M059J (cell line): Measurements from ENCODE around the gene VPS13A. TPM values are rescaled to one million over a fixed set of nuclear protein-coding genes. Genes with fewer than 3 reads are reported as not detected.
"Not testable (repeated sequence)": the region's sequence is repeated elsewhere in the genome, so short reads cannot be mapped to it uniquely, and the experiment has no call there.

Source experiments
- DNase-seq: peaks from one replicate; pipeline ENCODE4 v3.0.0-alpha.2; 2012; ENCODE audit warnings: low read depth
- total RNA-seq: library from RNA; depleted of rRNA; stranded (reverse); fragments of >200 nt; shearing (Covaris generic); gene quantifications from 2 replicates; pipeline ENCODE4 v1.2.3, GENCODE V29; 2014

The VPS13A gene
- total RNA-seq, 1 experiment from 2014 or later = 8.5 TPM

- no peak for DNase-seq
Measured at GRCh38 chr9:77304543-77304942, 127.2 kb downstream of the VPS13A start.

GRCh38 chr9:77305622-77306400, 128.5 kb downstream of the VPS13A start:
- DNase-seq = no peak

DNA sequence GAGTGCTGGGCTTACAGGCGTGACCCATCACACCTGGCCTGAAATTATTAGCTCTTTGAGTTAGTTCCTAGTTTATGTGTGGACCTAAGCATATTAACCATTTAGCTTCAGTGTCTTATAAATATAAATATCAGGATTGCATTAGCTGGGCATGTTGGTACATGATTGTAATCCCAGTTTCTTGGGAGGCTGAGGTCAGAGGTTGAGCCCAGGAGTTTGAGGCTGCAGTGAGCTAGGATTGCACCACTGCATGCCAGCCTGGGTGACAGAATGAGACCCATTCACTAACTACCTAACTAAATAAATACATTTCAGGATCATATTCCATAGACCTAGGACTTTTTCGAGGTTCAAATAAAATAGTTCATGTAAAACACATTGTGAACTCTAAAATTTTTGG, 129.8 kb downstream of the VPS13A start:
- DNase-seq = no peak

- no peak for DNase-seq
Measured at GRCh38 chr9:77316058-77316457, 138.7 kb downstream of the VPS13A start.

DNA sequence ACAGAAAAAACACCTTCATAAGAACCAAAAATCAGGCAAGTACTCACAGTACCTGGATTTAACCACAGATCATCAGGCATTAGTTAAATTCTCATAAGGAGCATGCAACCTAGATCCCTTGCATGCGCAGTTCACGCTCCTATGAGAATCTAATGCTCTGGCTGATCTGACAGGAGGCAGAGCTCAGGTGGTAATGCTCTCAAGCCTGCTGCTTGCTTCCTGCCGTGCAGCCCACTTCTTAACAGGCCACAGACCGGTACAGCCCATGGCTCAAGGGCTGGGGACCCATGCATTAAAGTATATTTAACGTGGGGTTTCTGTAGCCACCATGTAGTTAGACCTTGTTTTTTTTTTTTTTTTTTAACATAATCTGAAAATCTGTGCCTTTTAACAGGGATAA, 147.7 kb downstream of the VPS13A start:
- DNase-seq = no peak

DNA sequence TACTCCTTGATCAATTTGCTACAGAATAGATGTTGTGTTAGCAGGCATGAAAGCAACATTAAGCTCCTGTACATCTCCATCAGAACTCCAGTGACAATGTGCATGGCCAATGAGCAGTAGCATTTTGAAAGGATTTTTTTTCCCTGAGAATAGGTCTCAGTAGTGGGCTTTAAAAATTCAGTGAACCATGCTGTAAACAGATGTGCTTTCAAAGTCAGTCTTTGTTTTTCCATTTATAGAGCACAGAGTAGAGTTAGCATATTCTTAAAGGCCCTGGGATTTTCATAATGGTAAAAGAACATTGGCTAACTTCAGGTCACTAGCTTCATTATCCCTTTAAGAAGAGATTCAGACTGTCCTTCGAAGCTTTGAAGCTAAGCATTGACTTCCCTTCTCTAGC, 150.8 kb downstream of the VPS13A start:
- DNase-seq = no peak

- DNase-seq = no peak
Measured at GRCh38 chr9:77370064-77370463, 192.7 kb downstream of the VPS13A start.

DNA sequence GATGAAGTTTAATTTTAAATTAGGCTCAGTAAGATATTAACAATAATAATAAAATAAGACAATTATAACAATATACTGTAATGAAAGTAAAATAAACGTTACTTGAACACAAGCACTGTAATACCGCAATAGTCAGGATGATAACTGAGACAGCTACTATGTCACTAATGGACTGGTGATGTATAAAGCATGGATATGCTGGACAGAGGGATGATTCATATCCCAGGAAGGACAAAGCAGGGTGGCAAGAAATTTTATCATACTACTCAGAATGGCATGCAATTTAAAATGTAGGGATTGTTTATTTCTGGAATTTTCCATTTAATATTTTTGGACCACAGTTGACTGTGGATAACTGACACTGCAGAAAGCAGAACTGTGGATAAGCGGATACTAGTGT, 196.9 kb downstream of the VPS13A start:
- peak; percentile 30 for DNase-seq

- no peak for DNase-seq
Measured at GRCh38 chr9:77375956-77376532, 198.7 kb downstream of the VPS13A start.

- peak; percentile 6 for DNase-seq
Measured at GRCh38 chr9:77384406-77384805, 207.1 kb downstream of the VPS13A start.

DNA sequence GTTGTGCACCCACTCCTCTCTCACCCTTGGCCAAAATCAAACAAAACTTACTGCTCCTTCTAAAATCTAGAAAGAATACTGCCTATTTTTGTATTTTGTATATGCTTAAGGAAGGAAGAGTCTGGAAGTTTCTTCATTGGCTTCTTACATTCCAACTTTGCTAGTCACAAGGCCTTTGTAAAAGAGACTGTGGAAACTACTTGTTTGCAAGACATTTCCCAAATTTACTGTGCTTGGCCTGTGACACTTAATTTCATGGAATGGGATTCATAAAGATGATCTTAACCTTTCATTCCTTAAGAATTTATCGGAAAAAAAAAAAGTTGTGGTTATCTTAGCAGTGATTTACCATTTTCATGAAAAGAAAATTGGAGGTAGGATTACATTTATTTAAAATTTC, 208.9 kb downstream of the VPS13A start:
- peak; percentile 5 for DNase-seq

DNA sequence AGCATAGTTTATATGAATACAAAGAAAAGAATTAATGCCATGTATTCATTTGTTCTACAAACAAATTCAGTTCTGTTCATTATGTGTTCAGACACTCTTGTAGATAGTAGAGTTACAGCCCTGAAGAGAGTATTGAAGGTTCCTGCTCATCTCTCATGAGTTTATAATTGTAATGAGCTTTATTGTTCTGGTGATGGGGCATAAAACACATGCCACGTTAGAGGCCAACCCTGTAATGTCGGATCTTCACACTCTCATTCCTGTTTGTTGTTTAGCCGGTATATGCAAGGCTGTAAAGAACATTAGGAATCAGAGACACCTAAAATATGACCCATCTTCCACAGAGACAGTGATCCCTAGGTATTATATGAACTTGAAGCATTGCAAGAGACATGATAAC, 214.5 kb downstream of the VPS13A start:
- DNase-seq = no peak

DNA sequence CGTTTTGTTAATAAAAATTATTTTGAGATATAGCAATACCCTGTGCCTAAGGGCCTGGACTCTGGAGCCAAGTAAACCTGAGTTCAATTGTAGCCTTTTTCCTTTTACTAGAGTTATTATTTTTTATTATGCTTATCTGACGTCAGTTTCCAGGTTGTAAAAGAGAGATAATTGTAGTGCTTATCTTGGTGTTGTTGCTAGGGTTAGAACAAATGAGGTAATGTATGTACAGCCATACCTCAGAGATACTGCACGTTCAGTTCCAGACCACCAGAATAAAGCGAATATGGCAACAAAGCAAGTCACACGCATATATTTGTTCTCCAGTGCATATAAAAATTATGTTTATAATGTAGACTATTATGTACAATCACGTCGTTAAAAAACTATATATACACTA, 215.0 kb downstream of the VPS13A start:
- DNase-seq = no peak

DNA sequence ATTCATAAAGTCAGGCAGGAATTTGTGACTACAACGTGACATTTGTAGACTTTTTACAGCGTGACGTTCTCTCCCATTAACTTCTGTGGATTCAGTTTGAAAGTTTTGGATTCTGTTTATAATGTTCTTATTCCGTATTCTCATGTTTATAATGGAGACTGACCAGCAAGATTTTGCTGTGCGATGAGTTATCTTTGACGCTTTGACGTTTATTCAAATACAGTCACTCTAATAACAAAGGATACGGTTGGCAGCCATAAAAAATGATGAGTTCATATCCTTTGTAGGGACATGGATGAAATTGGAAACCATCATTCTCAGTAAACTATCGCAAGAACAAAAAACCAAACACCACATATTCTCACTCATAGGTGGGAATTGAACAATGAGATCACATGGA, 221.2 kb downstream of the VPS13A start:
- not testable (repeated sequence) for DNase-seq

GRCh38 chr9:77399964-77400363, 222.6 kb downstream of the VPS13A start:
- no peak for DNase-seq

DNA sequence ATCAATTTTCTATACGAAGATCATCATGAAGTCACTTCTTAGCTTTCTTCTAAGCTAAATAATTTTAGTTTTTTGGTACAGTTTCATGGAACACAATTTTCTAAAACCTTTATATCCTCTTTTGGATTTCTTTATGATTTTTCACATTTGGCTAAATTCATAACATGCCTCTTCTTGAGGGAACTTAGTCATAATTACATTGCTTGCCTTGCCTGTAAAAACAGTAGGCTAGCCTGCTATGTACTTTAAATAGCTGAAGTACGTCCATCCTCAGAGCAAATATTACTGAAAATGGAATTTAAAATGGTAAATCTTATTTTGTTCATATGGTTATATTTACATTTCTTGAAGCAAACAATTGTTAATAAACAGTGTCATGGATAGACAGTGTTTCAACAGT, 225.0 kb downstream of the VPS13A start:
- DNase-seq = no peak

- DNase-seq = no peak
Measured at GRCh38 chr9:77403239-77403638, 225.9 kb downstream of the VPS13A start.

DNA sequence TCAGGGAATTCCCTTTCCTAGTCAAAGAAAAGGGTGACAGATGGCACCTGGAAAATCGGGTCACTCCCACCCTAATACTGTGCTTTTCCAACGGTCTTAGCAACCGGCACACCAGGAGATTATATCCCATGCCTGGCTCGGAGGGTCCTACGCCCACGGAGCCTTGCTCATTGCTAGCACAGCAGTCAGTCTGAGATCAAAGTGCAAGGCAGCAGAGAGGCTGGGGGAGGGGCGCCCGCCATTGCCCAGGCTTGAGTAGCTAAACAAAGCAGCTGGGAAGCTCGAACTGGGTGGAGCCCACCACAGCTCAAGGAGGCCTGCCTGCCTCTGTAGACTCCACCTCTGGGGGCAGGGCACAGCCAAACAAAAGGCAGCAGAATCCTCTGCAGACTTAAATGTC, 231.2 kb downstream of the VPS13A start:
- not testable (repeated sequence) for DNase-seq

GRCh38 chr9:77417566-77417965, 240.2 kb downstream of the VPS13A start:
- DNase-seq = peak; percentile 85

GRCh38 chr9:77418226-77418625, 240.9 kb downstream of the VPS13A start:
- no peak for DNase-seq

DNA sequence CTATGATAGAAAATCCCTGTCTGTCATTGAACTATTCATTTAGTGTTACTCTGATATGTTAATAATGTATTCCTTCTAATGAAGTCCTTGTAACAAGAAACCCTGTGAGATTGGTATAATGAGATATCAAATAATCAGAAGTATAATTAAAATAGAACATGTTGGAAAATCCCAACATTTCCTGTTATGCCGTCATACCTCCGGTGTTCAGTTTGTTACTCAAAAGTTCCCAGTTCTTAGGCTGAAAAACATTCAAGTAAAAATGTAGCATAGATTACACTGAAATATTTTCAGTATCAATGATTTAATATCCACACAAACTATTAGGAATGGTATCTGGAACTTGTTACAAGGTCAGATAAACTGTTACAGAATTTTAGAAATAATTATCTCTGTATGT, 243.3 kb downstream of the VPS13A start:
- no peak for DNase-seq

- DNase-seq = peak; percentile 69
Measured at GRCh38 chr9:77421506-77422265, 244.4 kb downstream of the VPS13A start.

GRCh38 chr9:77422969-77423368, 245.6 kb downstream of the VPS13A start:
- DNase-seq = no peak
